NCI-H146 treated with DMSO at 0.1 percent for 48 hours (cell line): Measurements from ENCODE around the gene OMP.
A peak's percentile ranks its signal among the peaks of the same experiment; 100 is the strongest.
"Not testable (repeated sequence)": the region's sequence is repeated elsewhere in the genome, so short reads cannot be mapped to it uniquely, and the experiment has no call there.

Experiments
- DNase-seq: peaks from one replicate; lab custom pipeline; 2025; ENCODE audit not compliant: unreplicated experiment; lab: John Stamatoyannopoulos, UW

Gene OMP

DNA sequence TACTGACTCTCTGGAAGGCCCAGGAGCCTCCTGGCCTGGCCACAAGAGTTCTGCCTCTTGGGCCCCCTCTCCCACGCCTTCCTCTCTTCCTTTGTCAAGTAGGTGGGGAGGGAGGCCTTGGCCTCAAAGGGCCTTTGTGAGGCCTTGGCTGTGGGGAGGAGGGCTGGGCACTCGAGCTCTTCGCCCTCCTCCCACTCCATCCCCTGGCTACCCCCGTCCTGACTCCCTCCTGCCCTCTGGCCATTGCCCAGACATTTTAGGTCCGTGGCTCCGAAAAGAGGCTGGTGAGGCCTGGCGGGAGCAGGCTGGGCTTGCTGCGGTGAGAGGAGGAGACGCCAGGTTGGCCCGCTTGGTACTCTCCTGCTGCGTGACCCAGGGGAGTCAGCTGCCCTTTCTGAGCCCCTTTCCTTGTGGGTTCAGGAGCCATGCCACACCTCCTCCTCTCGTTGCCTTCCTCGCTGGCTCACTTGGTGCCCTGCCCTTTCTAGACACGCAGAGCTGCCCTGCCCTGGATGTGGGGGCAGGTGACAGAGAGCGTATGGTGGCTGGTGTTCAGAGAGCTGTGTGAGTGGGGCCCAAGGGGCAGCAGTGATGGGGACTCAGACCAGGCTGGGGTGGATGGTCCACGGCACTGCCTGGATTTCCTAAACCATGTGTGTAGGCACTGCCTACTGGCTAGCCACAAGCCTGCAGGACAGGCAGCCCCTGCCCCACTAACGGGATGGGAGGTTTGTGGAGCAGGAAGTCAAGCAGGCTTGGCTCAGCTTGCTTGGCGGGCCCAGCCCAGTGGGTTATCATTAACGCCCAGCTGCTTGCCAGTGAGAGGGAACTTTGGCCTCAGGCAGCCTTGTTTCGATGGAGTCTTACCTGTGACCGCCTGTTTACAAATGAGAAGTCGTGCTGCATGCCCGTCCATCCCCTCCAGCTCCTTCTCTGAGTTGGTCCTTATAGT, 15.8 kb upstream of the OMP start:
- no peak for DNase-seq

GRCh38 chr11:77087723-77088225, 14.9 kb upstream of the OMP start:
- no peak for DNase-seq

DNA sequence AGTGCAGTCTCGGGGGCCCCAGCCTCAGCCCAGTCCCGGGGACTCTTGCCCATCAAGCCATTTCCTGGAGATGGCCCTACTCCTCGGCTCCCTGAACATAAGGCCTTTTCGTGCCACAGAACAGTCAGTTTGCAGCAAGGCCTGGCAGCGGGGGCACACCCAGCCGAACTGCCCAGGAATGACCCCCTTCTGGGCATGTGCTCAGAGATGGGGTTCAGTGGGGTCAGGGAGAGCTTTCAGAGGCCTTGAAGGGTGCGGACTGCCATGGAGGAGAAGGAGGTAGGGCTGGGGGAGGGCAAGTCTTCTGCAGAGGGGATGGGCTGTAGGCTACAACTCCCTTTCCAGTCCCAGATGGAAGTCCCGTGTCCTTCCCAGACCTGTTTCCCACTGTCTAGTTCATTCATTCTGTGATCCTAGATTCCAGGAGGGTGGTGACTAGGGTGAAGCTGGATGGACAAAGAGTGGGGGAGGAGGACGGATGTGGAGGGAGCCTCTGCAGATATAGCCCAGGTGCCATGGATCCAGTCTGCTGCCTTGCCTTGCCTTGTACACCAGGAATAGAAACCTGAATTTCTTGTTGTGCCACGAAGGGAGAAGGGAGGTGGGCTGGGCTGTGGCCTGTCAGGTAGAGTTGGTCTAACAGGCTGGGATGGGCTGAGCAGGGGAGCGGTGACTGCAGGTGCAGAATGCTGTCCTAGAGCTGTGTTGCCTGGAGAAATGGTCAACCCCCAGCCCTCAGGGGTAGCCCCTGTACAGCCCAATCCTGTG, 14.2 kb upstream of the OMP start:
- no peak for DNase-seq

DNA sequence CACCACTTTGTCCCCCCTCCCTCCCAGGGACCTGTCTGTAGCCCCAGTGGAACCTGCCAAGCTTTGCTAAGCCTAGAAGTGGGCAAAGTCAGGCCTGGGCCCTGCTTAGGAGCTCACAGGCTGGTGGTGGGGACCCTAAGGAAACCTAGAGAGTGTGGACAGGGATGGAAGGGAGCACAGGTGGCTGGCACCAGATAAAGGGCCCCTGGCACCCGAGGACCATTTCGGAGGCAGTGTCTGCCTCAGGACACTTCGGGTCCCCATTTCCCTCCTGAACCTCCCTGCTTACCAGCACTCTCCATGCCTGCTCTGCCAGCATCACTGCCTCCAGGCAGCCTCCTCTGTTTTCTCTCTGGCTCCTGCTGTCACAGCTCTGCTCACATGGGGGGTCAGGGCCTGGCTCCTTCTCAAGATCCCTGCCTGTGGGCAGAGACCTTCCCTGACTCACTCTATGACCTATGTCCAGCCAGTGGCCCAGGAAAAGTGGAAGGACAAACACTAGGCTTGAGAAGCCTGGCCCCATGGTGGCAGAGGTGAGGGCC, 13.6 kb upstream of the OMP start:
- DNase-seq: no peak

- no peak for DNase-seq
Measured at GRCh38 chr11:77090046-77090372, 12.6 kb upstream of the OMP start.

GRCh38 chr11:77090373-77091111, 12.1 kb upstream of the OMP start:
- DNase-seq: no peak

DNA sequence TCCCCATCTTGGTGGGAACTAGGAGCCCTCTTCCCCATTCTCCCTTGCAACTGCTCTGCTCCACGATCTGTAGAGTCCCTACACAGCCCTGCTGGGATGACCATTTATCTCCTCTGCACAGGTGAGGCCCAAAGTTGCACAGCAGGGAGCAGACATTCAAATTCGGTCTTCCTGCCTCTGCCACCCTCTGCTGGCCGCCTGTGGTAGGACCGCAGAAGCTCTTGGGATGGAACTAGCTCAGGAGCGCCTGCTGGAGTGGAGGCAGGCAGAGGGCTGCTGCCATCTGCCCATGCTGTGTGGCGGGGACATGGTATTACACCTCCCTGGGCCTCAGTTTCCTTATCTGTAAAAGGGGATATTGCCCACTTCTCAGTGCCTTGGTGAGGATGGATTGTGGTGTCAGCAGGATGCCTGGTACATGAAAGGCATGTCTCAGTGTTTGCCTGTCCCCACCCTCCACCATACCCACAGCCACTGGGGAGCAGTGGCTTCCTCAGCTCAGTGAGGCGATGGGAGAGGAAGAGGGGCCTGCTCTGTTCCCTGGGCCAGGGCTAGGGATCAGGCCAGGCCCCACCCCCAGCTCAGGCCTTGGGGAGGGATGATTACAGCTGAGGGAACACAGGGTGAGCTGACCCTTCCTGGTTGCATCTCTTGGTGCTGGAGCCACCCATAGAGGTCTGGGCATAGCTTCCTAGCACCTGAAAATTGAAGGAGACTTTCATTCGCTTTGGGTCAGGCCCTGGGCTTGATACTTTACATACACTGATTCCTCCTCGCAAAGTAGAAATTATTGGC, 11.3 kb upstream of the OMP start:
- peak; percentile 75 for DNase-seq

DNA sequence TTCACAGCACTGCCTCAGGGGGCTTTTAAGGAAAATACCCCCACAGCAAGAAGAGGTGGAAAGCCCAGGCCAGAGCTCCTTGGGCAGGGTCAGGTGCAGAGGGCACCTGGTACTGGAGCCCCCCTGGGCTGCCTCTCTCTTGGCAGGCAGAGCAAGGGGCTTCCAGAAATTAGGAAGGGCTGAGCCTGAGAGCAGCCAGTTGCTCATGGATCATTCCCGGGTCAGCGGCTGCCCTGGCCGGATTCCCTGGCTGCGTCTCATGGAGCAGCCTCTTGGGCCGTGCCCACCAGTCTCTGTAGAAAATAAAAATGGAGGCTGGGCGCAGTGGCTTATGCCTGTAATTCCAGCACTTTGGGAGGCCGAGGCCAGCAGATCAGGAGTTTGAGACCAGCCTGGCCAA, 10.3 kb upstream of the OMP start:
- no peak for DNase-seq

DNA sequence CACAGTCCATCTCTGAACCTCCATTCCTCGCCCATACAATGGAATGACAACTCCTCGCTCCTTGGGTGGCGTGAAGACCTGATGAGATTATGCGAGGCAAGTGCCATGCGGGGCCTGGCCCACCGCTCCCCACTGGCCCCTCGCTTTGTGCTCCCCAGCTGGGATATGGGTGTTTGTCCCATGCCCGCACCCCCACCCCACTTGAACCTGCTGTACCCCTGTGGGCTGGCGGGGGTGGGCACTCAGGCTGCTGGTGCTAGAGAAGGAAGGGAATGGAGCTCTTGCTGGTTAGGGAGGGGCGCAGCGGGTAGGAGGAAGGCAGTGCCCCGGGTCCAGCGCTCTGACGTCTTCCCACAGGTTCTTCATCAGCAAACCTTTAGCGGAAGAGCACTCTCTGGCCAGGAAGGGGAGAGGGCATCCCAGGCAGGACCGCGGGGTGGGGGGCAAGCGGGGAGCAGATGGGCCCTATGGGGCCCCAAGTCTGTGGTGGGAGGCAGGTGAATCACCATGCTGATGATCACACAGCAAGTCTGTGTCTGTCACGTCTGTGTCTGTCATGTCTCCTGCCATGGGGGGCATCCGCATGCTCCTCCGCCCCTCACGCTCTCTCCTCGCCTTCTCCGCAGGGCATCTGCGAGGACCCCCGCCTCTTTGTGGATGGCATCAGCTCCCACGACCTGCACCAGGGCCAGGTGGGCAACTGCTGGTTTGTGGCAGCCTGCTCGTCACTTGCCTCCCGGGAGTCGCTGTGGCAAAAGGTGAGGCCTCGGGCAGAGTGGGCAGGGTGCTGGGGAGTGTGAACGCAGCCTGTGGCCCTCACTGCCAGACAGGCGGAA, 9.4 kb upstream of the OMP start:
- no peak for DNase-seq

DNA sequence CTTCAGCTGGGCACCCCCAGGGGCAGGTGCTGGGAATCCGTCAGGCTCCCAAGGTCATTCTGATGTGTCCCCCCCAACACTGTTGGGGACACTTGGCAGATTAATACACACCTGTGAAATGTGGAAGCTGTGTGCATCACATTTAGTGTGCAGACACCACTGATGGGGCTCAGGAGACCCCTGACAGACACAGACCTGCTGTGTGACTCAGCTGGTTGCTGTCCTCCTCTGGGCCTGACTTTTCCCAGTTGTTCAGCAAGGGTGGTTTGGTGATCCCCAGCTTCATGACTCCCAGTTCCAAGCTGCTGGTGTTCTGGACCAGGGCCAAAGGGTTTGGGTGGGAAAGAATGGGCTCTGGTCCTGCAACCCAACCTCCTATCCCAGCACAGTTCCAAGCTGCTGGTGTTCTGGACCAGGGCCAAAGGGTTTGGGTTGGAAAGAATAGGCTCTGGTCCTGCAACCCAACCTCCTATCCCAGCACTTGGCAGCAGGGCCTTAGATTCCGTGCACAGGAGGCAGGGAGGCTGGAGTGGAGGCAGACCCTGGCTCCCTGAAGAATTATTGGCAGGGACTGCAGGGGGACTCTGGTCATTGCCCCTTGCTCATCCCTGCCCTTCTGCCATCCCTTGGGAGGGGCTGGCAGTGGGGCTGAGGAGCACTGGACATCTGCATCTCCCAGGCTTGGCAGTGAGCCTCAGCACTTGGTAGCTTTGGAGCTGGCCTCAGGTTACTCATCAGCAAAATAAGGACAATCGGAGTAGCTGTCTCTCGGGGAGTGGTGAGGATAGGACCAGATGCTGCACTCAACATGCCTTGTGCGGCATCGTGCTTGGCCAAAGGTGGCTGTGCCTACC, 8.4 kb upstream of the OMP start:
- DNase-seq: no peak

- DNase-seq: no peak
Measured at GRCh38 chr11:77094841-77095365, 7.7 kb upstream of the OMP start.

DNA sequence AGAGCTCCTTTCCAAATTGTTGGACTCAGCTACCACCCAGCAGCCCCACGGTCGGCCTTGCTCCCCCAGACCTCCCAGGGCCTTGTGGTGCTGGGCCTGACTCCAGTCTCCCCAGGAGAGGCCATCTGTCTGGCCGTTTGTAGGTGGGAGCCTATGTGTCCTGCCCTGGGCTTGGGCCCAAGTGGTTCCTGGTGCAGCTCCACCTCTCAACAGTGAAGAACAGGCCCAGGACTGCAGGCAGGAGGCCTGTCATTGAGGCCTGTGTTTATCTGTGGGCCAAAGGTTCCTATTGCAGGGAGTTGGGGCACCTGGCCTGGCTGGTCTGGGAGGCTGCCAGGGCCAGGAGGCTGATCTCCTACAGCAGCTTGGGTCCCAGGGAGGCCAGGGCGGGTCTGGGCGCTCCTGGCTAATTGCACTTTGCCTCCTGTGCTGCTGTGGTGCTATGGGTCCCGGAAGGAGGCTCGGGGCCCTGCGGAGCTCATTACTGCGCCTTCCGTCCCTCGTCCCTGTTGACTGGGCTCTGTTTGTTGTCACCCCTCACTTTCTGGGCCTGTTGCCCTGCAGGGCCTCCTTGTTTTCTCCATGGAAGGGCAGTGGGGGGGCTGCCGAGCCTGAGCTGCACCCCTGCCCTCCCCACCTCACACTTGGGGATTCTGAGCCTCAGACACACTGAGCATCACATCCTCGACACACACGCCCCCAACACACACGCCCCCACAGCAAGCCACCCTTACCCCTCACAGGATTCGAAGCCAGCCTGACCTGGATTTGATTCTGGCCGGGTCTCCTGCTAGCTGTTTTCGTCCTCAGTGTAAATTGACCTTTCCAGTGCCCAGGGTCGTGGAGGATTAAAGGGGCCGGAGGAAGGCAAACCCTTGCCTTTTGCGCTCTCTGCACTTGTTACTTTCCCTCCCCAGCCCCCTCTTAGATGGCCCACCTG, 6.8 kb upstream of the OMP start:
- no peak for DNase-seq

- no peak for DNase-seq
Measured at GRCh38 chr11:77096591-77097019, 6.0 kb upstream of the OMP start.

DNA sequence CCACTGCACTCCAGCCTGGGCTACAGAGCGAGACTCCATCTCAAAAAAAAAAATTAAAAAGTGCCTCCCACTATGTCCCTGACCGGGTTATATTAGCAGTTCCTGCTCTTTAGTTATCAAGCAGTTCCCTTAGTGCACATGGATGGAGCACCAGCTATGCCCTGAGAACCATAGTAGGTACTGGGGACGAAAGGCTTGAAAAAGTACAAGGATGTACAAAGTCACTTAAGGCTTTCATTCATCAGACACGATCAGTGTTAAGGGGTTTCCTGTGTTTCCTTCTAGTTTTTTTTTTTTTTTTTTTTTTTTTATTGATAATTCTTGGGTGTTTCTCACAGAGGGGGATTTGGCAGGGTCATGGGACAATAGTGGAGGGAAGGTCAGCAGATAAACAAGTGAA, 5.5 kb upstream of the OMP start:
- DNase-seq: not testable (repeated sequence)

- DNase-seq: no peak
Measured at GRCh38 chr11:77100166-77101042, 2.2 kb upstream of the OMP start.

- DNase-seq: no peak
Measured at GRCh38 chr11:77101043-77101537, 1.6 kb upstream of the OMP start.
